Suprapubic skin (tissue), 4 donors: ENCODE results near the gene TMEM53.
"Not testable (repeated sequence)": the region's sequence is repeated elsewhere in the genome, so short reads cannot be mapped to it uniquely, and the experiment has no call there.

Experiments used
- CTCF ChIP-seq, 2 donors: fragments of 200-600 bp in 1 of 2; fragments of 450-650 bp in 1 of 2; sonication (generic) in 1 of 2; IDR thresholded peaks; one replicate each; pipeline ENCODE4 v1.5.1; 2016 to 2019; ENCODE audit warnings: antibody characterized with exemption in 2 of 2, mild to moderate bottlenecking in 1 of 2, moderate library complexity in 1 of 2
- EP300 ChIP-seq: sonication (generic); formaldehyde crosslinking; IDR thresholded peaks from one replicate; pipeline ENCODE4 v1.6.1; 2017; ENCODE audit warnings: antibody characterized with exemption
- POLR2A ChIP-seq, 2 donors: fragments of 450-650 bp; IDR thresholded peaks; one replicate each; pipeline ENCODE4 v1.6.1; 2017; ENCODE audit warnings: antibody characterized with exemption in 2 of 2, mild to moderate bottlenecking in 2 of 2, moderate library complexity in 2 of 2
- POLR2AphosphoS5 ChIP-seq, 3 donors: sonication (generic); formaldehyde crosslinking; IDR thresholded peaks; one replicate each; pipeline ENCODE4 v1.6.1; 2017; ENCODE audit warnings: antibody characterized with exemption in 3 of 3

- TF ChIP-seq POLR2AphosphoS5 (IDR thresholded peaks at IDR 0.05); CTCF (IDR thresholded peaks at IDR 0.05); POLR2A (IDR thresholded peaks at IDR 0.05); EP300: not testable (repeated sequence)
Measured at GRCh38 chr1:44666719-44667118, 7.6 kb downstream of the TMEM53 start.
